IPS-20b (cell line): Measurements from ENCODE around the gene REXO2.

ENCODE experiments used
- H3K27ac ChIP-seq: one replicate; pipeline ENCODE4 v1.5.1; 2013; ENCODE audit warnings: low read length
- H3K27me3 ChIP-seq: 2 replicates; pipeline ENCODE4 v1.6.1; 2013; ENCODE audit warnings: mild to moderate bottlenecking, low read length, inconsistent platforms; ENCODE audit not compliant: insufficient read depth
- H3K36me3 ChIP-seq: 2 replicates; pipeline ENCODE4 v1.6.1; 2013; ENCODE audit warnings: low read depth, mild to moderate bottlenecking, inconsistent platforms, low read length, moderate library complexity; ENCODE audit not compliant: insufficient read depth
- H3K4me1 ChIP-seq: 2 replicates; pipeline ENCODE4 v1.6.1; 2013; ENCODE audit warnings: mild to moderate bottlenecking, control low read depth, inconsistent platforms, low read length, moderate library complexity; ENCODE audit not compliant: insufficient read depth
- H3K4me3 ChIP-seq: 2 replicates; pipeline ENCODE4 v1.5.1; 2013; ENCODE audit warnings: mild to moderate bottlenecking, low read length, inconsistent platforms
- H3K9ac ChIP-seq: 2 replicates; pipeline ENCODE4 v1.6.1; 2013; ENCODE audit warnings: low read depth, mild to moderate bottlenecking, inconsistent platforms, low read length, moderate library complexity
- H3K9me3 ChIP-seq: 2 replicates; pipeline ENCODE4 v1.6.1; 2013; ENCODE audit warnings: mild to moderate bottlenecking, low read depth, low read length, inconsistent platforms; ENCODE audit not compliant: insufficient read depth

Gene REXO2

DNA sequence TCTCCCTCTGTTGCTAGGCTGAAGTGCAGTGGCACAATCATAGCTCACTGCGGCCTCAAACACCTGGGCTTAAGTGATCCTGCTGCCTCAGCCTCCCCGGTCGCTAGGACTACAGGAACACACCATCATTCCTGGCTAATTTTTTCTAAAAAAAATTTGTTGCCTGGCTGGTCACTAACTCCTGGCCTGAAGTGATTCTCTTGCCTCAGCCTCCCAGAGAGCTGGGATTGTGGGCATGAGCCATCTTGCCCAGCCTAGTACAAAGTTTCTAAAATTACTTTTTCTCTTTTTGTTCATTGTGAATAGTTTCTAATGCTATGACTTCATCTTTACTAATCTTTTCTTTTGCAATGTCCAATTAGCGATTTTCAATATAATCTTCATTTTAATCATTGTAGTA lies 26.3 kb upstream of the REXO2 start:
- H3K27ac ChIP-seq, result no peak overlapping the region
- no peak overlapping the region for H3K4me3 ChIP-seq
- no peaks in the 10 kb centered on the region for H3K27me3 ChIP-seq
- peaks cover 30% of the 10 kb centered on the region for H3K36me3 ChIP-seq
- H3K9me3 ChIP-seq, result no peaks in the 10 kb centered on the region
- H3K4me1 ChIP-seq, result peaks cover 9% of the 10 kb centered on the region; the same call in 1 of the 2 replicates
- no peak overlapping the region for H3K9ac ChIP-seq

DNA sequence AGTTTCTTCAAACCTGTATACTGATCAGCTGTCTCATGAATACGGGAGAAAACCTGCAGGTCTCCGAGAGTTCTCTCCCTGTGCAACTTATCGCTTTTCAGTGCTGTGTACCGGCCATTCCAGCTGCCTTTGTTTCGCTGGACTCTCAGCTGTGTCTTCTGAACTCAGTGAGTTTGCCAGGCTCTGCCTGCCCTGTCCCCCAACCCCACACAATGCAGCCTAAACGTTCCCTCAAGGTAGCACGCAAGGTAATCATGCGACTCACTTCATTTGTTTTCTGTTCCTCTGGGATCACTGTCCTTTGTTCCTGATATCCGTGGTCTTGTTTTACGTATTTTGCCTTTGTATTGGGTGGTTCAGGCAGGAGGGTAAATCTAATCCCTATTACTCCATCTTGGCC lies 25.3 kb upstream of the REXO2 start:
- no peak overlapping the region for H3K27ac ChIP-seq
- H3K9me3 ChIP-seq, result no peaks in the 10 kb centered on the region
- no peaks in the 10 kb centered on the region for H3K27me3 ChIP-seq
- peaks cover 19% of the 10 kb centered on the region for H3K36me3 ChIP-seq
- no peak overlapping the region; the same call in 1 of the 2 replicates for H3K9ac ChIP-seq
- H3K4me3 ChIP-seq, result no peak overlapping the region
- H3K4me1 ChIP-seq, result peaks cover 9% of the 10 kb centered on the region; the same call in 1 of the 2 replicates

DNA sequence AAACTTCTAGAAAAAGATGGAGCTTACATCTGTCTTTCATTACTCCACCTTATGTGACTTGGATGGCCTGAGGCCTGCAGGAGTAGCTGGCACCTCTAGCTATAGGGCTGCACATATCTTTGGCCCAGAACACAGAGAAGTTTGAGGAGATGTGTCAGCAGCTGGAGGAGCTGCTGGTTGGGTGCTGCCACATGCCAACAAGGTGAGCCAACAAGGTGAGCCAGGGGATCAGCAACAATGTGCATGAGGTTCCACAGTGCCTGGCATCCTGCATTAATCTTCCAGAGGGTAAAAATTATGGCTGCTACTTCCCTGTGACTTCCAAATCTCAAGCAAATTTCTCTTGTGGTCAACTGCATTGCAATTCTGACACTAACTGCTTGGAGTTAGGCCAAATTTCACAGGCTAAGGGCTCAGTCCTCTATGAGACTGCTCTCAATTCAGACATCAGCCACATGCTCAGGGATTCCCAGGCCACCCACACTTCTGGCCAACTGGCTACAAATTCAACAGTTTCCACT lies 22.8 kb upstream of the REXO2 start:
- Histone ChIP-seq H3K4me1 (peaks cover 9% of the 10 kb centered on the region; the same call in 1 of the 2 replicates), H3K36me3 (no peaks in the 10 kb centered on the region), H3K9me3 (no peaks in the 10 kb centered on the region), H3K4me3 (no peak overlapping the region), H3K27ac (no peak overlapping the region), H3K27me3 (no peaks in the 10 kb centered on the region), H3K9ac (no peak overlapping the region)

DNA sequence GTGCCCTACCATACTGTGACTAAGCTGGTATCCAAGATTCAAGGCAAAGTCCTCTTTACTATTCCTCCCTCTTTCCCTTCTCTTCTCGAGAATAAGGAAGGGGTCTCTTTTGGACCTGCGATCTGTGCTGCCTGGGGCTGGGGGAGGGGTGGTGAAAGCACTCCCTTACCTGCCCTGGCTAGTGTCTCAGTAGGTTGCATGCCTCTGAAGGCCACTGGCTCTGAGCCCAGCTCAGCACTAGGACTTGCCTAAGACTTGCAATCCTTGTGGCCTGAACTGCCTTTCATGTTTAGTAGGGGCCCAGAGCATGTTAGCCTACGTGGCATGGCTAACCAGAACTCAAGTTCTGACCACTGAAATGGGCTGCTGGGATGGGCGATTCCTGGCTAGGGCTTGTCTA lies 13.0 kb upstream of the REXO2 start:
- H3K9me3 ChIP-seq, result no peaks in the 10 kb centered on the region
- H3K36me3 ChIP-seq, result no peaks in the 10 kb centered on the region
- no peak overlapping the region for H3K9ac ChIP-seq
- no peaks in the 10 kb centered on the region for H3K4me1 ChIP-seq
- no peak overlapping the region for H3K27ac ChIP-seq
- no peak overlapping the region for H3K4me3 ChIP-seq
- H3K27me3 ChIP-seq, result no peaks in the 10 kb centered on the region

DNA sequence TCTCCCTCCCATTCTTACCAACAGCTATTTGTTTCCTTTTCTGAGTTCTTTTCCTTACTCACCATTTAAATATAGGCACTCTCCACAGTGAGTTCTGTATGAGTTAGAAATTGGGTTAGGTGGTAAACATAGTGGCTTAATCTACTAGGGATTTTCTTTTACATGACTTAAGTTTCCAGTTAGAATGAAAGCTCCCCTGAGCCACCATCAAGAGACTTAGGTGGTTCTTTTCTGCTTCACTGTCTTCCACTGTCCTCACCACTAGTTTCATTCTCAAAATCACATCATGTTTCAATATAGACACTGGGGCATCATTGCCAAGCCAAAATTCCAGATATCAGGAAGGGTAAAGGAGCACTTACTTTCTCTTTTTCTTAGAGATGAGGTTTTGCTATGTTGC lies 9.0 kb upstream of the REXO2 start:
- no peak overlapping the region for H3K27ac ChIP-seq
- no peaks in the 10 kb centered on the region for H3K4me1 ChIP-seq
- H3K9ac ChIP-seq, result no peak overlapping the region
- no peaks in the 10 kb centered on the region for H3K9me3 ChIP-seq
- H3K4me3 ChIP-seq, result no peak overlapping the region
- H3K36me3 ChIP-seq, result no peaks in the 10 kb centered on the region
- no peaks in the 10 kb centered on the region for H3K27me3 ChIP-seq

DNA sequence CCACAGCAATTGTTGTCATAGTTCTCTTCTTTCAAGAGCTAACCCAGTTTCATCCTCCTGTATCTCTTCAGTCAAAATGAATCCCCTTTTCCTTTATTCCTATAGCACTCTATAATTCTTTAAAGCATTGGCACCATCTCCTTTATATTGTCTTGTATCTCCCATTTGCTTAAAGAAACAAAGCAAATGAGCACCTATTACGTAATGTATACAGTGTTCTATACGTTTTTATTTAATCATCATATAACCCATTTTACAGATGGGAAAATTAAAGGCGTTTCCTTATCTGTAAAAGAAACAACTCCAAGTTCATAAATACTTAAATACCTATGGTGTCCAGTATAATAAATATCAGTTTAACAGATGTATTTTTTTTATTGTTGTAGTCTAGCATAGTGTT lies 6.4 kb upstream of the REXO2 start:
- H3K27me3 ChIP-seq, result no peaks in the 10 kb centered on the region
- H3K27ac ChIP-seq, result no peak overlapping the region
- no peaks in the 10 kb centered on the region for H3K9me3 ChIP-seq
- H3K4me1 ChIP-seq, result peaks cover 5% of the 10 kb centered on the region
- H3K36me3 ChIP-seq, result no peaks in the 10 kb centered on the region
- no peak overlapping the region for H3K9ac ChIP-seq
- no peak overlapping the region for H3K4me3 ChIP-seq

DNA sequence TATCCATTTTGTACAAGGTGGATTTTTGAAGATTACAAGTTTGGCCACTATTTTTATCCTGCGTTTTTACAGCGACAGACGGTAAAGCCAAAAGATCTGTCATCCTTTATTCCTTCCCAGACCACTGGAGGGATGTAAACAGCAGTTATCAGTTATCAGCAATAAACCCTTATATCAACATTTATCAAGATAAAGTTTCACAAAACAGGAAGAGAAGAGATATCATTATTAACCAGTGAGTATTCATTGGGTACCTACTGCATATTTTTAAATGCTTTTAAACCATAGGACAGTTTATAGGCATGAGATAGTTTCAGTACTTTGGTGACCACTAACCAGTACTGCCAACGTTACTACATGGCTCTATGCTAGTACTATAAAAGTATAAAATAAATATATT lies 5.9 kb upstream of the REXO2 start:
- H3K27ac ChIP-seq, result no peak overlapping the region
- H3K9ac ChIP-seq, result no peak overlapping the region
- no peaks in the 10 kb centered on the region for H3K9me3 ChIP-seq
- no peaks in the 10 kb centered on the region for H3K36me3 ChIP-seq
- H3K4me1 ChIP-seq, result peaks cover 10% of the 10 kb centered on the region
- no peaks in the 10 kb centered on the region for H3K27me3 ChIP-seq
- no peak overlapping the region for H3K4me3 ChIP-seq

DNA sequence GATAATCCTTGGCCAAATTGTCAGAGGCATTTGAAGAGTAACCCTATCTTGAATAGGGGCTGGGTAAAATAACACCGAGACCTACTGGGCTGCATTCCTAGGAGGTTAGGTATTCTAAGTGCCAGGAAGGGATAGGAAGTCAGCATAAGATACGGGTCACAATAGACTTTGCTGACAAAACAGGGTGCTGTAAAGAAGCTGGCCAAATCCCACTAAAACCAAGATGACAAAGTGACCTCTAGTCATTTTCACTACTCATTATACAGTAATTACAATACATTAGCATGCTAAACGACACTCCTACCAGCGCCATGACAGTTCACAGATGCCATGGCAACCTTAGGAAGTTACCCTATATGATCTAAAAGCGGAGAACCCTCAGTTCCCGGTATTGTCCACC lies 964 bp upstream of the REXO2 start:
- Histone ChIP-seq H3K36me3 (peaks cover 11% of the 10 kb centered on the region; the same call in 1 of the 2 replicates), H3K4me3 (peak overlapping the region; percentile 84), H3K4me1 (peaks cover 30% of the 10 kb centered on the region), H3K9ac (no peak overlapping the region), H3K9me3 (no peaks in the 10 kb centered on the region), H3K27ac (no peak overlapping the region), H3K27me3 (no peaks in the 10 kb centered on the region)

DNA sequence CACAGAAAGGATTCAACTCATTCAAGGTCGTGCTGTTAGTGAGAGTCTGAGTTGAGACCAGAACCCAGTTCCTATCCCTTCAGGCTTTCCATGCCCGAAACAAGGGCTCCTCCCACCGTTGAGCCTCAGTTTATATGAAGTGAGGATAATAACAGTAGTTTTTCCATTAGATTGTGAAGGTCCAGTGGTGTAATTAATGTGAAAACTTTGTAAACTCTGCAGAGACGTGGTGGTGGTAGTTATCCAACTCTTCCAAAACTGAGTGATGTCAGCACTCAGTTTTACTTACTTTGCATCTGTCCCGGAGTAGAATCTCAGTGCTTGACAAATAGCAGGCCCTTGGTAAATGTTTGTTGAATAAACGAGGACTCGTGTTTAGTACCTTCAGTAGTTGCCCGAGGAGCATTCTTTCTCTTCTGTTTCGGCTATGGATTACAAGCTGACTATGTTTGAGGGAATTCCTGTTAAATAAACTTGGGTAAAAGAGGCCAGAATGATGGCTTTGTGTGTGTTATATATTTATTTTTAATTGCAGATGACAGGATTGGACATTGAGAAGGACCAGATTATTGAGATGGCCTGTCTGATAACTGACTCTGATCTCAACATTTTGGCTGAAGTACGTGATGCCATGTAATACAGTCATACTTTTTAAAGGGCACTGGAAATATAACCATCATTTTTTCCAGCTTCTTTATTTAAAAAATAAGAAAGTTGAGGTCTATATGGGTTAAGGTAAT lies 1.0 kb downstream of the REXO2 start:
- H3K27me3 ChIP-seq, result no peaks in the 10 kb centered on the region
- H3K36me3 ChIP-seq, result peaks cover 31% of the 10 kb centered on the region
- H3K27ac ChIP-seq, result no peak overlapping the region
- H3K9me3 ChIP-seq, result no peaks in the 10 kb centered on the region
- peaks cover 30% of the 10 kb centered on the region for H3K4me1 ChIP-seq
- peak overlapping the region; percentile 84 for H3K4me3 ChIP-seq
- H3K9ac ChIP-seq, result peak overlapping the region; percentile 78

DNA sequence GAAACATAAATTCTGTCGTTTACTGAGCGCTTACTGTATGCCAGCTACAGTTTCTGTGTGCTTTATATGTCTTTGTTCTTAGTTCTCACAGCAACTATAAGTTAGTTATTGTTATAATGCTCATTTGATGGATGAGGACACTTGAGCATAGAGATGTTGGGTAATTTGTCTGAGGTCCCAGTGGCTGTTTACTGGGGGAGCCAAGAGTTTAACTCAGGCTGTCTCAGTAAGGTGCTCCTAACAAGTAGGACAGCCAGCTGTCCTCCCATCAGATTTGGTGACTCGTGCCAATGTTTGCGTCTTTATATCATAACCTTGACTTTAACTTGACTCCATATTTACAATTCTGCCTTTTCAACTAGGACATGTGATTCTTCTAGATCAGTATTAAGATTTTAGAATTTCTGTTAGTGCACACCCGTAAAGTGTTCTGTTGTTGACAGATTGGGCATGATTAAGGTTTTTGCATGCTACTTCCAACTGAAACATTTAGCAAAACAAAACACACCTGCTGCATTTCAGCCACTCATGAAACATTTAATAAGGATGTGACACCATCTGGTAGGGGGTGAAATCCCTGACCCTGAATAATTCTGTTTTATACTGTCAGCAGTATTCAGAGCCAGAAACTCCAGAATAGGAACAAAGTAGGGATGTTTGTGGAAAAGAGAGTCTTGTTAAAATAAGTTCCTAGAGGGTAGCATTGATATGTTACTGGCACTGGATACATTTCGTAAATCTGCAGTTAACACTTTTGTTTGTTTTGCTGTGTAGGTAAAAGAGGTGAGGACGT lies 1.9 kb downstream of the REXO2 start:
- Histone ChIP-seq H3K4me1 (peaks cover 30% of the 10 kb centered on the region), H3K36me3 (peaks cover 40% of the 10 kb centered on the region), H3K27me3 (no peaks in the 10 kb centered on the region), H3K27ac (no peak overlapping the region), H3K9ac (peak overlapping the region; percentile 78; the same call in 1 of the 2 replicates), H3K9me3 (no peaks in the 10 kb centered on the region), H3K4me3 (peak overlapping the region; percentile 84)

DNA sequence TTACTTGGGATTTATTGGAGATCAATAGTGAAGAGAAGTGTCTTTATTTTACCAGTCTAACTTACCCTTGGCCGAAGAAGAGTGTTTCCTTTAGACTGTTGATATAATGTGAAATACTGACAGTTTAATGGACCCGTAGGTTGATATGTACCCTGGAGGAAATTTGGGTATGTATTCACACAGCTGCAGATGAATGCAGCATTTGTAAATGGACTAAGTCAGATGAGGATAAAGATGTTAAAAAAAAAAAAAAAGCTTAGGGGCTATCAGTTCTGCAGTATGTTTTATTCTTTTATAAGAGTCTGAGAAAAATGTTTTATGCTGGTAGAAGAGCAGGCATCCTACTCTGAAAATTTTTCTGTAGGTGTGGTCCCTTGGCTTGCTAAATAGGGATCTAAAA lies 2.7 kb downstream of the REXO2 start:
- no peak overlapping the region for H3K27ac ChIP-seq
- H3K27me3 ChIP-seq, result no peaks in the 10 kb centered on the region

DNA sequence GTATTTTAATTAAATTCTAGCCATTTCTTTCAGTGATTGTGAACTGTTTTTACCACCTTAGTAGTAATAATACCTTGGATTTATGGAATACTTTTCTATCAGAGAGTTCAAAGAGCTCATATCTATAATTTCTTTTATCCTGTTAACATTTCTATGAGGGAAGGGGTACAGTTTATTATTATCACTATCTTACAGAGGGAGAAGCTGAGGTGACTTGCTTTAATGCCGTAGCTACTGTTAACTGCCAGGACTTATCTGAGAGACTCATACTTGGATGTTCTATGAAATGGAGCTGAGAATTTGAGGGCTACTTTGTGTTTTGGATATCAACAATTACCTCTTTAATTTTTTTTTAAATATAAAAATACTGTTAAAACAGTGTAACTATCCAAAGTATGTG lies 3.3 kb downstream of the REXO2 start:
- Histone ChIP-seq H3K27me3 (no peaks in the 10 kb centered on the region), H3K4me1 (peaks cover 28% of the 10 kb centered on the region), H3K27ac (no peak overlapping the region), H3K4me3 (no peak overlapping the region), H3K9ac (no peak overlapping the region), H3K9me3 (no peaks in the 10 kb centered on the region), H3K36me3 (peaks cover 46% of the 10 kb centered on the region)

More for the DNA sequence above, 2.7 kb downstream of the REXO2 start:
- peaks cover 46% of the 10 kb centered on the region for H3K36me3 ChIP-seq
- H3K4me3 ChIP-seq, result no peak overlapping the region
- no peaks in the 10 kb centered on the region for H3K9me3 ChIP-seq
- no peak overlapping the region for H3K9ac ChIP-seq
- H3K4me1 ChIP-seq, result peaks cover 30% of the 10 kb centered on the region
